DND-41 (cell line): Measurements from ENCODE around the gene ANO1.

ENCODE experiments used
- ATAC-seq: fragments of 200-7000 bp; cut with Tn5 transposase; 3 replicates; pipeline ENCODE4 v1.9.1; 2021; ENCODE audit warnings: low read depth; ENCODE audit not compliant: insufficient read depth
- DNase-seq: peaks from one replicate; pipeline ENCODE4 v3.0.0-alpha.2; 2020
- H2AFZ ChIP-seq: 2 replicates; pipeline ENCODE4 v1.6.0; 2012; ENCODE audit warnings: low read depth, low read length
- H3K27ac ChIP-seq: 2 replicates; pipeline ENCODE4 v1.5.1; 2012; ENCODE audit warnings: low read length, inconsistent platforms
- H3K27me3 ChIP-seq: fragments of 200-600 bp; sonication (generic); 2 replicates; pipeline ENCODE4 v1.6.0; 2012; ENCODE audit warnings: low read length, mild to moderate bottlenecking, inconsistent platforms; ENCODE audit not compliant: insufficient read depth, poor library complexity
- H3K36me3 ChIP-seq: 2 replicates; pipeline ENCODE4 v1.5.1; 2012; ENCODE audit warnings: low read length, inconsistent platforms; ENCODE audit not compliant: insufficient read depth
- H3K4me1 ChIP-seq: 2 replicates; pipeline ENCODE4 v1.5.1; 2012; ENCODE audit warnings: mild to moderate bottlenecking, low read length; ENCODE audit not compliant: insufficient read depth
- H3K4me2 ChIP-seq: 2 replicates; pipeline ENCODE4 v1.6.0; 2012; ENCODE audit warnings: mild to moderate bottlenecking, moderate library complexity, low read length, inconsistent platforms; ENCODE audit not compliant: insufficient read depth
- H3K4me3 ChIP-seq, 2 experiments: fragments of 200-600 bp in 1 of 2; shearing (Covaris generic) in 1 of 2; 2 replicates each; pipeline ENCODE4 v1.5.1; 2012 to 2016; ENCODE audit warnings: inconsistent platforms in 2 of 2, low read length in 2 of 2, mild to moderate bottlenecking in 2 of 2, low read depth in 1 of 2, moderate library complexity in 1 of 2
- H3K79me2 ChIP-seq: 2 replicates; pipeline ENCODE4 v1.6.0; 2012; ENCODE audit warnings: low read length, inconsistent platforms; ENCODE audit not compliant: insufficient read depth
- H3K9ac ChIP-seq: 2 replicates; pipeline ENCODE4 v1.6.0; 2012; ENCODE audit warnings: low read depth, mild to moderate bottlenecking, inconsistent platforms, low read length, moderate library complexity
- H3K9me3 ChIP-seq: 2 replicates; pipeline ENCODE4 v1.5.1; 2012; ENCODE audit warnings: low read length, moderate library complexity, mild to moderate bottlenecking, inconsistent platforms; ENCODE audit not compliant: insufficient read depth, severe bottlenecking
- H4K20me1 ChIP-seq: 2 replicates; pipeline ENCODE4 v1.6.0; 2012; ENCODE audit warnings: low read length; ENCODE audit not compliant: insufficient read depth
- CTCF ChIP-seq: IDR thresholded peaks from 2 replicates; pipeline ENCODE4 v1.5.1; 2012; ENCODE audit warnings: borderline replicate concordance, low read length, moderate library complexity, mild to moderate bottlenecking; ENCODE audit not compliant: poor library complexity, severe bottlenecking; ENCODE audit errors: extremely low read depth
- EZH2 ChIP-seq: IDR thresholded peaks from 3 replicates; pipeline ENCODE4 v1.6.1; 2012; ENCODE audit warnings: borderline replicate concordance, low read depth, mild to moderate bottlenecking, moderate library complexity, low read length, inconsistent platforms; ENCODE audit not compliant: severe bottlenecking

ANO1 gene

GRCh38 chr11:70186420-70186819, 108.3 kb downstream of the ANO1 start:
- TF ChIP-seq EZH2 (no peak), CTCF (no peak)

GRCh38 chr11:70186936-70187335, 108.8 kb downstream of the ANO1 start:
- H2AFZ ChIP-seq, result no peak overlapping the region
- no peak overlapping the region for H3K27ac ChIP-seq
- no peak overlapping the region for H3K9ac ChIP-seq
- no peak overlapping the region for H3K4me3 ChIP-seq
- TF ChIP-seq EZH2 (no peak), CTCF (no peak)
- peaks cover 5% of the 10 kb centered on the region; the same call in 1 of the 2 replicates for H4K20me1 ChIP-seq
- no peak overlapping the region for H3K4me2 ChIP-seq
- no peaks in the 10 kb centered on the region for H3K79me2 ChIP-seq
- DNase-seq (no peak), ATAC-seq (no peak)
- H3K36me3 ChIP-seq, result no peaks in the 10 kb centered on the region
- no peaks in the 10 kb centered on the region for H3K9me3 ChIP-seq
- no peaks in the 10 kb centered on the region for H3K4me1 ChIP-seq
- H3K27me3 ChIP-seq, result peaks cover 4% of the 10 kb centered on the region

More at GRCh38 chr11:70186420-70186819, 108.3 kb downstream of the ANO1 start:
- H3K36me3 ChIP-seq, result no peaks in the 10 kb centered on the region
- no peak overlapping the region for H3K27ac ChIP-seq
- peaks cover 4% of the 10 kb centered on the region for H3K27me3 ChIP-seq
- DNase-seq (no peak), ATAC-seq (no peak)
- H3K4me2 ChIP-seq, result no peak overlapping the region
- H3K9ac ChIP-seq, result no peak overlapping the region
- H4K20me1 ChIP-seq, result peaks cover 5% of the 10 kb centered on the region; the same call in 1 of the 2 replicates
- no peak overlapping the region for H3K4me3 ChIP-seq
- no peaks in the 10 kb centered on the region for H3K79me2 ChIP-seq
- H3K4me1 ChIP-seq, result no peaks in the 10 kb centered on the region
- no peak overlapping the region for H2AFZ ChIP-seq
- no peaks in the 10 kb centered on the region for H3K9me3 ChIP-seq

- peaks cover 4% of the 10 kb centered on the region for H3K27me3 ChIP-seq
- ATAC-seq, result no peak
These were observed 109.7 kb downstream of the ANO1 start for GRCh38 chr11:70187771-70188170.

More at GRCh38 chr11:70187771-70188170, 109.7 kb downstream of the ANO1 start:
- Histone ChIP-seq H3K9ac (no peak overlapping the region), H3K79me2 (no peaks in the 10 kb centered on the region), H3K9me3 (no peaks in the 10 kb centered on the region), H4K20me1 (peaks cover 5% of the 10 kb centered on the region; the same call in 1 of the 2 replicates), H3K27ac (no peak overlapping the region), H3K4me1 (no peaks in the 10 kb centered on the region), H2AFZ (no peak overlapping the region), H3K4me3 (no peak overlapping the region), H3K36me3 (no peaks in the 10 kb centered on the region), H3K4me2 (no peak overlapping the region)
- DNase-seq, result no peak
- TF ChIP-seq EZH2 (no peak), CTCF (no peak)
